Transverse colon (tissue), 4 donors: ENCODE measurements around the gene EML1. TPM values are rescaled to one million over a fixed set of nuclear protein-coding genes. Genes with fewer than 3 reads are reported as not detected.

Experiments
- DNase-seq: peaks from one replicate; pipeline ENCODE4 v3.0.0-alpha.2; 2019
- H3K27ac ChIP-seq, 4 donors: fragments of 200-600 bp; sonication (generic); 2 replicates each; pipeline ENCODE4 v1.5.1; 2016 to 2018; ENCODE audit warnings: inconsistent platforms in 4 of 4
- H3K27me3 ChIP-seq: fragments of 200-600 bp; sonication (generic); 2 replicates; pipeline ENCODE4 v1.5.1; 2017; ENCODE audit warnings: inconsistent platforms
- H3K36me3 ChIP-seq, 4 donors: fragments of 200-600 bp; sonication (generic); 2 replicates each; pipeline ENCODE4 v1.5.1; 2017 to 2019; ENCODE audit warnings: inconsistent platforms in 4 of 4
- H3K4me1 ChIP-seq, 4 donors: fragments of 200-600 bp; sonication (generic); 2 replicates each; pipeline ENCODE4 v1.5.1; 2017 to 2020; ENCODE audit warnings: inconsistent platforms in 4 of 4
- H3K4me3 ChIP-seq, 4 donors: fragments of 200-600 bp; sonication (generic); 1 replicate in 1 of 4; 2 replicates in 3 of 4; pipeline versions ENCODE4 v1.5.1 to v1.6.1; 2017 to 2019; ENCODE audit warnings: inconsistent platforms in 4 of 4
- H3K9me3 ChIP-seq, 2 donors: fragments of 200-600 bp; sonication (generic); 2 replicates each; pipeline ENCODE4 v1.5.1; 2017 to 2019; ENCODE audit warnings: inconsistent platforms in 2 of 2
- EP300 ChIP-seq: sonication (generic); formaldehyde crosslinking; IDR thresholded peaks from one replicate; pipeline ENCODE4 v1.6.1; 2017; ENCODE audit warnings: antibody characterized with exemption, low read depth
- POLR2A ChIP-seq: fragments of 450-650 bp; IDR thresholded peaks from one replicate; pipeline ENCODE4 v1.6.1; 2016; ENCODE audit warnings: antibody characterized with exemption, mild to moderate bottlenecking, moderate library complexity
- POLR2AphosphoS5 ChIP-seq, 3 donors: sonication (generic); formaldehyde crosslinking; IDR thresholded peaks; one replicate each; pipeline ENCODE4 v1.6.1; 2016; ENCODE audit warnings: antibody characterized with exemption in 3 of 3
- WGBS, 2 donors: methylation state at CpG; one replicate each; pipeline ENCODE4 v1.1.5; 2018; ENCODE audit warnings: low coverage in 1 of 2; 5-methylcytosine and 5-hydroxymethylcytosine counted together
- in situ Hi-C, 4 donors: fragments of 200-750 bp; cut with MboI; loops; one replicate each; pipeline versions ENCODE4 v1.15.0 to v1.15.1; 2017; ENCODE audit warnings: low sequenced_read_pairs in 3 of 4, low pct_ligation_motif_present in 1 of 4, low pct_unique_long_range_greater_than_20kb in 1 of 4
- intact Hi-C: fragments of 100-400 bp; cut with DNase I; formaldehyde crosslinking; loops from one replicate; pipeline ENCODE4 v1.15.1; 2023; ENCODE audit warnings: low total_unique reads
- total RNA-seq, 4 donors: library from RNA; depleted of rRNA; stranded (reverse); fragments of >200 nt; gene quantifications; one replicate each; pipeline ENCODE4 v1.1.0, GENCODE V29; 2016
- TF ChIP-seq, protein P1 (sequence below), 5 experiments: fragments of 200-600 bp in 3 of 5; fragments of 450-650 bp in 2 of 5; sonication (generic) in 3 of 5; IDR thresholded peaks; 1 replicate in 2 of 5; 2 replicates in 3 of 5; pipeline ENCODE4 v1.5.1; 2016 to 2017; ENCODE audit warnings: antibody characterized with exemption in 5 of 5, inconsistent platforms in 3 of 5, mild to moderate bottlenecking in 2 of 5, moderate library complexity in 1 of 5

The EML1 gene
- total RNA-seq, 4 donors from 2014 or later = 16.8 to 59.5 (median 21.9) TPM

DNA sequence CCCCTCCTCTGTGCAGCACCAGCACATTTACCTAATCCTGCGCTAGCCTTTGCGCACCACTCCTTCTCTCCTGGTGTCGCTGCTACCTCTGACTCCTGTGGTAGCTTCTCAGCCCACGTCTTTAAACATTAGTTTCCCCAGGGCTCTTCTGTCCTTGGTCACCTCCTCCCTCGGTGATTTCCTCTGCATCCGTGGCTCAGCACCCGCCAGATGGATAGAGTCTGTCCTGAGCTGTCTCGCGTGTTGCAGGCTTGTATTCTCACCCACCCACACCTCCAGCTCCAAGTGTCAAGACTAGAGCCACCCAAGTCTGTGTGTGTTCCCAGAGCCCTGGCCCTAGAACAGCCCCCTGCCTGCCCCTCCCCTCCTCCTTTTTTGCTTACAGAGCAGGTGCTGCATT is 83.2 kb downstream of the EML1 start:
- peaks cover 4% of the 10 kb centered on the region for H3K27me3 ChIP-seq
- 81 to 86% methylated on average over 6 to 9 of the region's 9 CpGs for WGBS, 2 donors
- intact Hi-C loops (loop anchor here (1.0 to 10.0 kb wide), 3 partner anchors 16 to 62 kb away; no protein-coding TSS in a partner anchor), in situ Hi-C loops (loop anchor here in 1 of 4 donors (25.0 kb wide), 1 partner anchor 339 kb away; no protein-coding TSS in a partner anchor)
- TF ChIP-seq EP300 = no peak
- no peak for TF ChIP-seq POLR2A
- TF ChIP-seq, protein P1, sequence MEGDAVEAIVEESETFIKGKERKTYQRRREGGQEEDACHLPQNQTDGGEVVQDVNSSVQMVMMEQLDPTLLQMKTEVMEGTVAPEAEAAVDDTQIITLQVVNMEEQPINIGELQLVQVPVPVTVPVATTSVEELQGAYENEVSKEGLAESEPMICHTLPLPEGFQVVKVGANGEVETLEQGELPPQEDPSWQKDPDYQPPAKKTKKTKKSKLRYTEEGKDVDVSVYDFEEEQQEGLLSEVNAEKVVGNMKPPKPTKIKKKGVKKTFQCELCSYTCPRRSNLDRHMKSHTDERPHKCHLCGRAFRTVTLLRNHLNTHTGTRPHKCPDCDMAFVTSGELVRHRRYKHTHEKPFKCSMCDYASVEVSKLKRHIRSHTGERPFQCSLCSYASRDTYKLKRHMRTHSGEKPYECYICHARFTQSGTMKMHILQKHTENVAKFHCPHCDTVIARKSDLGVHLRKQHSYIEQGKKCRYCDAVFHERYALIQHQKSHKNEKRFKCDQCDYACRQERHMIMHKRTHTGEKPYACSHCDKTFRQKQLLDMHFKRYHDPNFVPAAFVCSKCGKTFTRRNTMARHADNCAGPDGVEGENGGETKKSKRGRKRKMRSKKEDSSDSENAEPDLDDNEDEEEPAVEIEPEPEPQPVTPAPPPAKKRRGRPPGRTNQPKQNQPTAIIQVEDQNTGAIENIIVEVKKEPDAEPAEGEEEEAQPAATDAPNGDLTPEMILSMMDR (IDR thresholded peaks at IDR 0.05) = no peak
- TF ChIP-seq POLR2AphosphoS5 (IDR thresholded peaks at IDR 0.05) = no peak
- no peaks in the 10 kb centered on the region for H3K36me3 ChIP-seq
- H3K9me3 ChIP-seq = no peaks in the 10 kb centered on the region
- H3K4me1 ChIP-seq = peaks cover 4 to 27% (median 11%) of the 10 kb centered on the region in 4 donors
- no peak overlapping the region for H3K4me3 ChIP-seq
- DNase-seq = no peak
- no peak overlapping the region for H3K27ac ChIP-seq

DNA sequence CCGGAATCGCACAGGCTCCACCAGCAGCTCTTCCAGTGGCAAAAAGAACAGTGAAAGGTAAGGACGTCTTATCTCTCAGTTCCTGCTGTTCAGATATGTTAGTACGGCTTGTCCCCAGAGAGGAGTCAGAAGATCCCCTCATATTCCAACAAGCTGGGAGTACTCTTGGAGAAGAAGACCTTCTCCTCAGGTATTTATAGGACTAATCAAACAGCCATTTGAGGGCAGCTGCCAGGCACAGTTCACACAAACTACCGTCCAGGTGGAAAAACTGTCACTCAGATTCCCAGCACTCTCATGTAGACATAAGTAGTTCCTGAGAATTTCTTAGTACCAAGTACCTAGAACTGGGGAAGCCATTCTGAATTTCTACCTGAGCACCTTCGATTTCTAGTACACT is 85.3 kb downstream of the EML1 start:
- in situ Hi-C loops = loop anchor here in 1 of 4 donors (25.0 kb wide), 1 partner anchor 341 kb away; no protein-coding TSS in a partner anchor
- TF ChIP-seq POLR2AphosphoS5 (IDR thresholded peaks at IDR 0.05) = no peak
- TF ChIP-seq, protein P1 (IDR thresholded peaks at IDR 0.05) = no peak
- H3K27ac ChIP-seq = peak overlapping the region in 3 of 4 donors; percentile 57 to 67 (median 67)
- H3K9me3 ChIP-seq = no peaks in the 10 kb centered on the region
- H3K4me3 ChIP-seq = no peak overlapping the region
- peaks cover 4 to 23% (median 11%) of the 10 kb centered on the region in 4 donors for H3K4me1 ChIP-seq
- intact Hi-C loops = loop anchor here (10.0 kb wide), 1 partner anchor 64 kb away; no protein-coding TSS in a partner anchor
- no peak for DNase-seq
- no peaks in the 10 kb centered on the region for H3K36me3 ChIP-seq
- peaks cover 4% of the 10 kb centered on the region for H3K27me3 ChIP-seq
- WGBS, 2 donors = 65 to 80% methylated on average over 2 to 6 of the region's 6 CpGs

- H3K4me3 ChIP-seq = no peak overlapping the region
- H3K27me3 ChIP-seq = peaks cover 4% of the 10 kb centered on the region
- intact Hi-C loops (loop anchor here (5.0 to 10.0 kb wide), 2 partner anchors 65 to 147 kb away; no protein-coding TSS in a partner anchor), in situ Hi-C loops (loop anchor here in 3 of 4 donors (10.0 to 25.0 kb wide), 3 partner anchors 145 to 342 kb away; no protein-coding TSS in a partner anchor)
- H3K4me1 ChIP-seq = peaks cover 4 to 23% (median 11%) of the 10 kb centered on the region in 4 donors
- TF ChIP-seq POLR2AphosphoS5 (IDR thresholded peaks at IDR 0.05) (no peak), POLR2A (no peak), EP300 (no peak)
- 23 to 25% methylated on average over 5 of the region's 5 CpGs for WGBS, 2 donors
- H3K36me3 ChIP-seq = no peaks in the 10 kb centered on the region
- H3K27ac ChIP-seq = peak overlapping the region; percentile 44 to 67 (median 62)
- no peak for DNase-seq
- no peaks in the 10 kb centered on the region for H3K9me3 ChIP-seq
Measured at GRCh38 chr14:99879401-99880295, 86.4 kb downstream of the EML1 start.

GRCh38 chr14:99880651-99881420 is 87.6 kb downstream of the EML1 start:
- Histone ChIP-seq H3K36me3 (no peaks in the 10 kb centered on the region), H3K4me3 (no peak overlapping the region), H3K27ac (peak overlapping the region; percentile 44 to 67 (median 62)), H3K4me1 (peaks cover 4 to 23% (median 11%) of the 10 kb centered on the region in 4 donors), H3K9me3 (no peaks in the 10 kb centered on the region), H3K27me3 (peaks cover 4% of the 10 kb centered on the region)
- 74 to 78% methylated on average over 7 to 13 of the region's 13 CpGs for WGBS, 2 donors
- in situ Hi-C loops = loop anchor here in 3 of 4 donors (10.0 to 25.0 kb wide), 3 partner anchors 146 to 344 kb away; no protein-coding TSS in a partner anchor
- intact Hi-C loops = loop anchor here (5.0 kb wide), 1 partner anchor 149 kb away; no protein-coding TSS in a partner anchor
- DNase-seq = no peak
- TF ChIP-seq POLR2A = no peak
- TF ChIP-seq, protein P1 (IDR thresholded peaks at IDR 0.05) = no peak
- TF ChIP-seq POLR2AphosphoS5 (IDR thresholded peaks at IDR 0.05) = no peak
- no peak for TF ChIP-seq EP300
